EH (cell line): ENCODE data around the gene SCRN2.
A peak's percentile ranks its signal among the peaks of the same experiment; 100 is the strongest.

Experiments used
- DNase-seq: peaks from one replicate; pipeline ENCODE4 v3.0.0-alpha.2; 2015; ENCODE audit warnings: low read depth

Gene SCRN2

GRCh38 chr17:47840742-47841487, at the start of gene SCRN2:
TSS of gene SCRN2 (minus strand) at chr17:47841273. CDS start at chr17:47840843, 430 bp downstream.
- DNase-seq: peak; percentile 84

- DNase-seq: peak; percentile 82
Observed at GRCh38 chr17:47889734-47890529, 48.9 kb upstream of the SCRN2 start.

GRCh38 chr17:47888293-47888692, 47.2 kb upstream of the SCRN2 start:
- peak; percentile 29 for DNase-seq

- no peak for DNase-seq
Observed at GRCh38 chr17:47884905-47885730, 44.0 kb upstream of the SCRN2 start.

- no peak for DNase-seq
Observed at GRCh38 chr17:47884427-47884740, 43.3 kb upstream of the SCRN2 start.

- peak; percentile 36 for DNase-seq
Observed at GRCh38 chr17:47883589-47884426, 42.7 kb upstream of the SCRN2 start.

GRCh38 chr17:47882695-47883588, 41.9 kb upstream of the SCRN2 start:
- no peak for DNase-seq

GRCh38 chr17:47882247-47882646, 41.2 kb upstream of the SCRN2 start:
- DNase-seq: peak; percentile 84

- DNase-seq: no peak
Observed at GRCh38 chr17:47879776-47880454, 38.8 kb upstream of the SCRN2 start.

GRCh38 chr17:47879028-47879585, 38.0 kb upstream of the SCRN2 start:
- DNase-seq: peak; percentile 69

GRCh38 chr17:47878203-47879027, 37.3 kb upstream of the SCRN2 start:
- peak; percentile 31 for DNase-seq

- no peak for DNase-seq
Observed at GRCh38 chr17:47877368-47878034, 36.4 kb upstream of the SCRN2 start.

GRCh38 chr17:47875011-47875985, 34.2 kb upstream of the SCRN2 start:
- peak; percentile 57 for DNase-seq

GRCh38 chr17:47873200-47874090, 32.4 kb upstream of the SCRN2 start:
- DNase-seq: no peak

- no peak for DNase-seq
Observed at GRCh38 chr17:47872651-47873161, 31.6 kb upstream of the SCRN2 start.
